GM11168 (cell line): ENCODE results near the gene CHRNA4.

Experiments
- in situ Hi-C: fragments of 300-500 bp; cut with MboI; formaldehyde crosslinking; loops from one replicate; pipeline ENCODE4 v1.12.0; 2022; ENCODE audit warnings: low sequenced_read_pairs; ENCODE audit not compliant: unreplicated experiment

The CHRNA4 gene

GRCh38 chr20:63398744-63399514 lies 37.8 kb upstream of the CHRNA4 start:
- in situ Hi-C loops: no loop called here

GRCh38 chr20:63397946-63398450 lies 36.8 kb upstream of the CHRNA4 start:
- in situ Hi-C loops: no loop called here

GRCh38 chr20:63397155-63397843 lies 36.1 kb upstream of the CHRNA4 start:
- in situ Hi-C loops: no loop called here

DNA sequence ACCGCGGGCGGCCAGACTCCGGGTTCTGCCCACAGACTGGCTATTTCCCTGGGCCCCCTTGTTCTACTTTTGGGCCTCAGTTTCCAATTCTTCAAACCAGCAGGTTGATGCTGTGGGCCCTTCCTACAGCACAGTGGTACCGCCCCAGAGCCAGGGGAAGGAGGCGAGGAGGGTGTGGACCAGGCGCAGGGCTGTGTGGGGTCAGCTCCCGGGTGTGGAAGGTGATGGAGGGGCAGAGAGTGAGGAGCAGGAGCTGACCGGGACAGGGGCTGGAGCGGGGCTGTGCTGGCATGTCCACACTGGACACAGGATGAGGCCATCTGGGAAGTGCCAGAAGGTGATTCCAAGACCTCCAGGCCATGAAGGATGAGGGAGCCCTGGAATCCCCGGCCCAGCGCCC lies 35.2 kb upstream of the CHRNA4 start:
- in situ Hi-C loops: no loop called here

DNA sequence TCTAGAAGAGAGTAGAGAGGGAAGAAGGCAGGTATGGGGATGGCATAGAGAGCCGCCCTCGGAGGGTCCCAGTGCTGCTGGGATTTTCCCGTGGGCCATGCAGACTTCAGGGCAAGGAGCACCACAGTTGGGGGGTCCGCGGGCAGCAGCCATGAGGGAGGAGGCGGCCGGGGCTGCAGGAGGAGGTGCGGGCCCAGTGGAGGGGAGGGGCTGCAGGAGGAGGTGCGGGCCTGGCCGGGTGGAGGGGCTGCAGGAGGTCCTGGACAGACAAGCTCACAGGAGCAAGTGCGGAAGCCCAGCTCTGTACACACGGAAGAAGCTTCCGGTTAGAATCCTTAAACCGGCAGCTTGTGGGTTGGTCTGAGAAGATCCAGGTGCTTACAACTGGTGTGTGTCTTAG lies 34.6 kb upstream of the CHRNA4 start:
- in situ Hi-C loops: no loop called here

GRCh38 chr20:63394920-63395455 lies 33.8 kb upstream of the CHRNA4 start:
- in situ Hi-C loops: no loop called here

DNA sequence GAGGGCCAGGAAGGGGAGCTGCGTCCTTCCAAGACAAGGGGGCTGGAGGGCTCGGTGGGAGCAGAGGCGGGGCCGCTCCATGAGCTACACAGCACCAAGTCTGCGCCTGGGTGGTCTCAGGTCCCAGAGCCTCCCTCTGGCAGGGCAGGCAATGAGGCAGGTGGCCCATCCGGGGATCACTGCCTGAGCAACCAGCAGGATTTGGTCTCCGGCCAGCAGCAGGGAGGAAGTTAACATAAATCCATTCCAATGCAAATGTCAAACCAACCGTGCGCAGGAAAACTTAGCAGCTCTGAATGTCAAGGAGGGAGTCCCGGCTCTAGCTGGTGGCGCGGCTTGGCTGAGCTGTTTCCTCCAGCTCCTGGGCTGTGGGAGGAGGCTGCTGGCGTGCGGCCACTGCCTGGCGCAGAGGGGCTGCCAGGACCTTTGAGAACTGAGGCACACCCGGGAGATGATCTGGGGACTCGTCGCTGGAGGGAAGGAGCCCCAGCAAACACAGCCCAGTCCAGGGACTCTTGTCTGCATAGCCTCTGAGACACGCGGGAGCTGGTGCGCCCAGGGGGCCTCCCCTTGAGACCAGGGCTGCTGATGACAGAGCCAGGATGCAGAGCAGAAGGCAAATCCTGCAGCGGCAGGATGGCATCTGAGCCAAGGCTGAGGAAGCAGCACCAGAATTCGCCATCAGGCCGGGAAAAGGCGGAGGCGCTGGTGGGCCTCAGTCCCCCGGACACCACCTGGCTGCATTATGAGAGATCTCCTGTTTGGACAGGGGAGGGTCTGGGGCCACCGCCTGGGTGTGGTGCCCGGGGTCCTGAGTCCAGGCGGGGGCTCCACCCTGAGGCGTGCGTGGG lies 33.1 kb upstream of the CHRNA4 start:
- in situ Hi-C loops: no loop called here

DNA sequence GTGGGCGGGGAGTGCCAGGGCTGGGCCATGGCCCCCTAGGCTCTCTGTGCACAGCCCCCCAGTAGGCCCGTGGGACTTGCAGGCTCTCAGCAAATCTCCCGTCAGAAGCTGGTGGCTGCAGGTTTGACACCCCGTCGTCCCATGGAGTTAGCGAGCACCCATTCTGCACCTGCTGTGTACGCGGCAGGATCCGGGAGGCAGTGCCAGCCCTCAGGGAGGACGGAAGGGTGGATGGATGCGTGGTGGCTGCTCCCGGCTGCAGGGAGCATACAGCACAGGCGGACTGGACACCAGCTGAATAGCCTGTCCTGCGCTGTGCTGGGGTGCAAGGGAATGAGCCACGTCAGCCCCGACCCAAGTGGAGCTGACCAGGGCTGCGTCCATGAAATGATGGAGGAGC lies 32.4 kb upstream of the CHRNA4 start:
- in situ Hi-C loops: no loop called here

- in situ Hi-C loops: no loop called here
These were observed 31.6 kb upstream of the CHRNA4 start for GRCh38 chr20:63392465-63393365.

DNA sequence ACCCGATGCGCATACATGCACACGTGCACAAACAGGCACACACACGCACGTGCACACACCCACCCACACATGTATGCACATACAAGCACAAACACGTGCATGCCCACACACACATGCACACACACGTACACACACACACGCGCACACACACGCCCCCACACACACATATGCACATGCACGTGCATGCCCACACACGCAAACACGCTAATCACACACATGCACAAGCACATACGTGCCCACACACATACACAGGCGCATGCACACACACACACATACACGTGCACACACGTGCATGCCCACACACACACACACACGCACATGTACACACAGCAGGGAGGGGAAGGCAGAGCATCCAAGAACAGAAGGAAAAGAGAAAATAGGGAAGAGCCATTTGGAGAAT lies 26.8 kb upstream of the CHRNA4 start:
- in situ Hi-C loops: no loop called here

GRCh38 chr20:63387393-63387792 lies 26.2 kb upstream of the CHRNA4 start:
- in situ Hi-C loops: no loop called here

GRCh38 chr20:63386491-63386890 lies 25.3 kb upstream of the CHRNA4 start:
- in situ Hi-C loops: no loop called here

- in situ Hi-C loops: no loop called here
These were observed 24.7 kb upstream of the CHRNA4 start for GRCh38 chr20:63385819-63386218.

- in situ Hi-C loops: no loop called here
These were observed 23.2 kb upstream of the CHRNA4 start for GRCh38 chr20:63384336-63384735.

DNA sequence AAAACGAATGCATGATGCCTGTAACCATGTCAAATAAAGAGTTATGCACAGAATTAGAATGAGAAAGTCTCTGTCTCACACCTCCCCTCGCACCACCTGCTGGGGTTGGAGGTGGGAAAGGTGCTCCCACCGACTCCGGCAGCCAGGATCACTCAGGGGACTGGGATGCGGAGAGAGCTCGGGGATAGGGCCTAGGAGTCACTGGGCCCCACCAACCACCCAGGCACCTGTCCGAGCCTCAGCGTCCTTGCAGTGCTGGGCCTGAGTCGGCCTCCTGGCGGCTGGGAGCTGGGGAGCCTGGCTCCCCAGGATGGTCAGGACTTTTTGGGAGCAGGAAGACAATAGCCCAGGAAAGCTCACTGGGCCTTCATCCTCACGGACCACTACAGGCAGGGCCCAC lies 22.4 kb upstream of the CHRNA4 start:
- in situ Hi-C loops: no loop called here

DNA sequence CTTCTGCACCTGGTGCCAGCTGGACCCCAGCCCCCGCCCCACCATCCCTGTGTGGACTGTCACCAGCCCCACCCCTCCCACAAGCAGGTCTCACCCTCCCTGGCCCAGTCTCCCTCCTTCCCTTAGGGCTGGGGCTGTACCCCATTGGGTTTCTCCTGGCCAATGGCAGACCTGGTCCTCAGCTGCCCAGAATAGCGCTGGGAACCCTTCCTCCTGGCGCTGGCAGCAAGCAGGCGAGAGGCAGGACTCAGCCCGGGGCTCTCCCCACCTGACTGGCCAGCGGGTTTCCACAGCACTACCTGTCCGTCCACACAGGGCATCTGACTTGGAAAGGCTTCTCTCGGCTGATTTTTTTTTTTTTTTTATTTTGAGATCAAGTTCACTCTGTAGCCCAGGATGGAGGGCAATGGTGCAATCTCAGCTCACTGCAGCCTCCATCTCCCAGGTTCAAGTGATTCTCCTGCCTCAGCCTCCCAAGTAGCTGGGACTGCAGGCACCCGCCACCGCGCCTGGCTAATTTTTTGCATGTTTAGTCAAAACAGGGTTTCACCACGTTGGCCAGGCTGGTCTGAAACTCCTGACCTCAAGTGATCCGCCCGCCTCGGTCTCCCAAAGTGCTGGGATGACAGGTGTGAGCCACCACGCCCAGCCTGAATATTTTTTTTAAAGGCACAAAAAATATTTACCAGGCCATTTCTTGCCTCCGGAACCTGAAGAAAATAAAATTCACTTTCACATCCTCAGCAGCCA lies 21.6 kb upstream of the CHRNA4 start:
- in situ Hi-C loops: no loop called here

DNA sequence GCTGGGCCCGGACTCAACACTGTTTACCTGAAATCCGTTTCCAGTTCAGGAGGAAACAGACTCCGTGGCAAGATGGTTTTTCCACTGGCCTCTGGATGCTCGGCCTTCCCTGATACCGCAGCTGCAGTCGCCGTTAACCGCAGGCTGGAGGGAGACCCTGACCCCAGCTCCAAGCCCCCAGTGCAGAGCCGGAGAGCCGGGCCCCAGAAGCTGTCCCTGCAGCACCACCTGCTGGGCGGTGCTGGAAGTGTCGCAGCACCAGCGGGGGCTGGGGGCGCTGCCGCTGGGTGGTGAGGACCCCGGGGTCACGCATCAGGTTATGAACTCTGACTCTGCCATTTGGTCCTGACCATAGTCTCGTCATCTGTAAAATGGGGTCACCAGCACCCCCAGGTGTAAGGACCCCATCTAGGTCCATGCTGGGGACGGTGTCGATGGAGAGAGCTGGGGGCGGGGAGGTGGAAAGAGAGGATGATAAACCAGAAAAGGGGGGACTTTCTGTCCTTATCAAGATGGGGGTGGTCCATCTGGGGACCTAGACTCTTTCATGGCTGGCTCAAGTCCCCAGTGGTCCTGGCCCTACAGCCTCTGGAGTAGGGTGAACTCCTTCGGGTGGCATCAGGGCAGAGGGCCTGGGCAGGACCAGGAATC lies 20.8 kb upstream of the CHRNA4 start:
- in situ Hi-C loops: no loop called here

- in situ Hi-C loops: no loop called here
These were observed 19.3 kb upstream of the CHRNA4 start for GRCh38 chr20:63380346-63380870.
